CD4-positive, alpha-beta T cell treated with Interferon alpha-2 for 1 hour (primary cell): ENCODE data around the gene ZFAND6.
"Not testable (repeated sequence)": the region's sequence is repeated elsewhere in the genome, so short reads cannot be mapped to it uniquely, and the experiment has no call there.

ENCODE experiments used
- DNase-seq, 2 donors: peaks; one replicate each; pipeline ENCODE4 v3.0.0-alpha.2; 2020 to 2022

Gene ZFAND6

DNA sequence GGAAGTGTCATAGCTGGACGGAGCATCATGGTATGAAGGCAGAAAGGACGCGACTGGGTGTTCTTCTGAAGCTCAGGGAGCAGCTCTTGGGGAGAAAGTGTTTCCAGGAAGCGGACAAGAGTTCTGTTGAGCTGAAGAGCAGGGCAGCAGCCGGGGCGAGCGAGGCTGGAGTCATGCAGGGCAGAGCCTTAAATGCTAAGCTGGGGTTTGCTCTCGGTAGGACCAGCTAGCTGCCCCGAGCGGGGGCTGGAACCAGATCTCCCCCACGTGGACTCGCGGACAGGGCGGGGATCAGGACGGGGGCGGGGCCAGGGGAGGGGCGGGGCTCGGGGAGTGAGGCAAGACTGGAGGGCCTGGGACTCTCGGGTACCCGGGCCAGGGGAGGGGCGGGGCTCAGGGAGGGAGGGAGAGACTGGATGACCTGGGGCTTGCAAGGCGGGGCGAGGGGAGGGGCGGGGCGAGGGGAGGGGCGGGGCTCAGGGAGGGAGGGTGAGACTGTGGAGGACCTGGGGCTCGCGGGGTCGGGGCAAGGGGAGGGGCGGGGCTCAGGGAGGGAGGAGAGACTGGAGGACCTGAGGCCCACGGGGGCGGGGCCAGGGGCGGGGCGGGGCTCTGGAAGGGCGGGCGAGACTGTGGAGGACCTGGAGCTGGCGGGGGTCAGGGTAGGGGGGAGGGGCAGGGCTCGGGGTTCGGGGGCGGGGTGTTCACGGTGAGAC lies 92.9 kb downstream of the ZFAND6 start:
- peak; percentile 95 to 96 for DNase-seq

DNA sequence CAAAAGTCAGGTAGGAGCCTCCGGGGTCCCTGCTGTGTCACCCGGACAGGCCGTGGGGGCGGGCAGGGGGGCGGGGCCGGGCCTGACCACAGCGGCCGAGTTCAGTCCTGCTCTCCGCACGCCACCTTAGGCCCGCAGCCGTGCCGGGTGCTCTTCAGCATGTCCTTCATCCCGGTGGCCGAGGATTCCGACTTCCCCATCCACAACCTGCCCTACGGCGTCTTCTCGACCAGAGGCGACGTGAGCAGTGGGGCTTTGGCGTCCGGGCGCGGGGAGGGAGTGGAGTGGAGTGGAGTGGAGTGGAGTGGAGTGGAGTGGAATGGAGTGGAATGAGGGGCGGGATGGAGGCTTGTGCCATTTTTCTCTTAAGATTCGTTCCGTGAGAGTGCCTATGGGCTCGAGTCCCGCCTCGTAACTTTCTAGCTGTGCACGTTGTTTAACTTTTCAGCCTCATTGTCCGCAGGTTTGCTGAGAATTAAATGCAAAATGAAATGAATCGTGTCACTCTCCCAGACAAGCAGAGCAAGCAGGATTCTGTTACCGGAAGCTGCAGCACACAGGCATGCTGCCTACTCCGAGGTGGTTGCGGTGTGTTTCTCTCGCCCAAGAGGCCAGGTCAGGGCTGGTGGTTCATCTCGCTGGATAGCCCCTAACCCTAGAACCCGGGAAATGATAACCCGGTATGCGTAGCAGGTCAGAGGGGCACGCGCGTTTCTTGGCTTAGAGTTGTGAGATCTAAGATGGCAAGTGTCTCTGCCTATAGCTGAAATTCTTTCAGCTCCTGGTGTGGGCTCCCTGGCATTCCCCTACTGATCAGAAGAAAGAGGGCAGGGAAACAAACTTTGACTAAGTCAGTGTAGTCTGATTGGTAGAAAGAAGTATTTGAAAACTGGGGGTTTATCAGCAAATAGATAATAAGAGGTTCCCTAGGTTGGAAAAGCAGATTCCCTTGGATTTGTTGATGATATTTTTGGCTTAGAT lies 93.7 kb downstream of the ZFAND6 start, which contains the start of gene FAH:
Gene FAH, plus strand, starts transcription at position 104 of the 981 bp plus-strand sequence. Its CDS starts 56 bp downstream, at position 160.
- peak; percentile 25 to 53 for DNase-seq

DNA sequence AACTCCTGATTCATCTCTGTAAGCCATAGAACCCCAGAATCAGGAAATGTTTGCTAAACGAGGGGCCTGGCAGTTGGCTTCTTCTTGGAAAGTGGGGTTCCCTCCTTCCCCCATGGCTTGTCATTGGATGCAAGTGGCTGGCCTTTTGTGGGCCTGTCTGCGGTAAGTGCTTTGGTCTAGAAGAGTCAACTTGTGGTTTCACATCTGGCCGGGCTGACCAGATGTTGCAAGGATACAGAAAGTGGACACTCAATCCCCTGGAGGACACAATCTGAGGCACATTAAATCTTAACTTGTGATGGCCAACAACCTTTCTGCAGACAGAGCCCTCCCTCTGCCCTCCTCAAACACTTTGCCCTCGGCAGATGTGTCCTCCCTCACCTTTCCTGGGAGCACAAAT lies 94.4 kb downstream of the ZFAND6 start:
- no peak for DNase-seq

DNA sequence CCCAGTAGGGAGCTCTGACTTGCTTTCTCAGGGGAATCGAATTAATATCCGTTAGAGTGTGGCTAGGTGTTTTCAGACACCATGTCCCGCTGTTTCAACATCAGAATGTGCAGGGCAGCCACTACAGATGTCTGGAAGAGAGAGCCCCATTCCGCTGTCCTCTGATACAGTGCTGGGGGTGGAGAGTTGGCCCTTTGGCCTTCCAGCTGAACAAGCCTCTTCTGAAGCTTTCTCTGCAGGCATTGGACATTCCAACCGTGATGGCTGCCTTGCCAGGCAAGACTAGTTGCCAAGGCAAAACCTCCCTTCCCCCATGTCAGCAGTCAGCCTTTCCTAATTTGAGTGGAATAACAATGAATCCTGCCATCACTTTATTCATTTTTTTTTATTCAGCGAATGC lies 94.9 kb downstream of the ZFAND6 start:
- no peak for DNase-seq

DNA sequence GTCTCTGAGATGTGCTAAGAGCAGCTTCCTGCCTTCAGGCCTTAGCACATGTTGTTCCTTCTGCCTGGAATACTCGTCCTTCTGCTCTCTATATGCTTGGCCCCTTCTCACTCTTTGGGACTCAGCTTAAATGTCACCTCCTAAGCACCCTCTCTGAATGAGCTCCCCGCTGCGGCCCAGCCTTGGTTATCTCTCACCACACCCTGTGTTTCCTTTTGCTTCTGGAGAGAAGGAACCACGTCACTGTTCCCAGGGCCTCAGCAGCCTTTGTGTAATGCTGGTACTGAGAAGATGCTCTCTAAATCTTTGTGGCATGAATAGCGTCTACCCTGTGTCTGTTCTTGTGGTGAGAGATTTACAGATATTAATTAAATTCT lies 95.5 kb downstream of the ZFAND6 start:
- no peak for DNase-seq

DNA sequence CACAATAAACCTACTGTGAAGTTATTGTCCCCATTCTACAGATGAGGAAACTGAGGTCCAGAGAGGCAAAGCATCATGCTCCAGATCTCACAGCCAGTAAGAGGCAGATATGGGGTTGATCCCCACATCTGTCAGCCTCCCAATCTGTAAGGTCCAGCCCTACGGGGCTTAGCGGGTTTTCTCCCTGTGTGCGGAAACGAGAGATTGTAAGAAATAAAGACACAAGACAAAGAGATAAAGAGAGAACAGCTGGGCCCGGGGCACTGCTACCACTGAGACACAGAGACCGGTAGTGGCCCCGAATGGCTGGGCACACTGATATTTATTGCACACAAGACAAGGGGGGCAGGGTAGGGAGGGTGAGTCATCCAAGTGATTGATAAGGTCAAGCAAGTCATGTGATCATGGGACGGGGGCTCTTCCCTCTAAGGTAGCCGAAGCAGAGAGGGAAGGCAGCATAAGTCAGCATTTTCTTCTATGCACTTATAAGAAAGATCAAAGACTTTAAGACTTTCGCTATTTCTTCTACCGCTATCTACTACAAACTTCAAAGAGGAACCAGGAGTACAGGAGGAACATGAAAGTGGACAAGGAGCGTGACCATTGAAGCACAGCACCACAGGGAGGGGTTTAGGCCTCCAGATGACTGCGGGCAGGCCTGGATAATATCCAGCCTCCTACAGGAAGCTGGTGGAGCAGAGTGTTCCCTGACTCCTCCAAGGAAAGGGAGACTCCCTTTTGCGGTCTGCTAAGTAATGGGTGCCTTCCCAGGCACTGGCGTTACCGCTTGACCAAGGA lies 96.1 kb downstream of the ZFAND6 start:
- not testable (repeated sequence) for DNase-seq

DNA sequence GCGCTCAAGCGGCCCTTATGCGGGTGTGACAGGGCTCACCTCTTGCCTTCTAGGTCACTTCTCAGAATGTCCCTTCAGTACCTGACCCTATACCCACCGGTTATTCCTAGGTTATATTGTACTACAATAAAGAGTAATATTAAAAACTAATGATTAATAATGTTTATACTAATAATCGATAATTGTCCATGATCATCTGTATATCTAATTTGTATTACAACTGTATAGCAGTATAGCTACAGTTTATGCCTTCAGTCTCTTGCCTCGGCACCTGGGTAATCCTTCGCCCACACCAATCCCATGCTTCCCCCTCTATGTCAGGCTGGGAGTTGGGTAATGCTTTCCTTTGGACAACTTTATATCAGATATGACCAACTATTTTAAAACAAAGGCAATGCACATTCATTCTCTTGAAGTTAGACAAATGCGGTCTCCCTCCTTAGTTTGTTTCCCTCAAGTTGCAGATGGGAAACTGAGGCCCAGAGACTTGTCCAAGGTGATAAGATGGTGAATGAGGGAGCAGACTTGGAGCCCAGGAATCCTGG lies 96.8 kb downstream of the ZFAND6 start:
- DNase-seq: no peak

DNA sequence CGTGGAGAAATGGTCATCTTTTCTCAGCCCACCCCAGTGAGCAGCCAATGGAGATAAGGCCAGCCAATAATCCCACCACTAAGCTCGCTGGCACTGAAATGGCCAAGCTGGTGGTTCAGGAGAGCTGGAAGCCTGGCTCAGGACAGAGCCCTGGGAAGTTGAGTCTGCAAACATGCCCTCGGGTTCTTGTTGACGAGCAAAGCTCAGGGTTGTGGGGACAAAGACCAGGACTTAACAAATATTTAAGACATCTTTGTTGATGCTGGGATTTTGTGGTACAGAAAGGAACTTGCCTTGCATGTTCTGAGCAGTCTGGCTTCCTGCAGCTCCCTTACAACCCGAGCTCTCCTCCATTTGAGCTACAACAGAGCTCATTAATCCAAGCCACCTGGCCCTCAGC lies 97.7 kb downstream of the ZFAND6 start:
- DNase-seq: no peak

DNA sequence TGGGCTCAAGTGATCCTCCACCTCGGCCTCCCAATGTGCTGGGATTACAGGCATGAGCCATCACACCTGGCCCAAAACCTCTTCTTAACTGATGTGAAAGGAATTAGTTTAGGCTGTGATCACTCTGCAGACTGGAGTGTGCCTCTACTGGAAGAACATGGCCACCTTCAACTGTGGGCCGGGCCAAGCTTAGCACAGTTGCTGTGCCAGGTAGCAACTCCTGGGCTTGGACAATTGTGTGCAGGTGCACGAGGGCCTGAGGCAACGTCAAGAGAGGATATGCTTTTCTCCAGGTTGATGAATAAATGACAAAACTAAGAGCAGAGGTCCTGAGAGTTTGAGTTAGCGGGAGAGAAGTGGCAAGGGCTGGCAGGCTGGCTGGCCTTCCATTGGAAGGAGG lies 99.8 kb downstream of the ZFAND6 start:
- DNase-seq: no peak

DNA sequence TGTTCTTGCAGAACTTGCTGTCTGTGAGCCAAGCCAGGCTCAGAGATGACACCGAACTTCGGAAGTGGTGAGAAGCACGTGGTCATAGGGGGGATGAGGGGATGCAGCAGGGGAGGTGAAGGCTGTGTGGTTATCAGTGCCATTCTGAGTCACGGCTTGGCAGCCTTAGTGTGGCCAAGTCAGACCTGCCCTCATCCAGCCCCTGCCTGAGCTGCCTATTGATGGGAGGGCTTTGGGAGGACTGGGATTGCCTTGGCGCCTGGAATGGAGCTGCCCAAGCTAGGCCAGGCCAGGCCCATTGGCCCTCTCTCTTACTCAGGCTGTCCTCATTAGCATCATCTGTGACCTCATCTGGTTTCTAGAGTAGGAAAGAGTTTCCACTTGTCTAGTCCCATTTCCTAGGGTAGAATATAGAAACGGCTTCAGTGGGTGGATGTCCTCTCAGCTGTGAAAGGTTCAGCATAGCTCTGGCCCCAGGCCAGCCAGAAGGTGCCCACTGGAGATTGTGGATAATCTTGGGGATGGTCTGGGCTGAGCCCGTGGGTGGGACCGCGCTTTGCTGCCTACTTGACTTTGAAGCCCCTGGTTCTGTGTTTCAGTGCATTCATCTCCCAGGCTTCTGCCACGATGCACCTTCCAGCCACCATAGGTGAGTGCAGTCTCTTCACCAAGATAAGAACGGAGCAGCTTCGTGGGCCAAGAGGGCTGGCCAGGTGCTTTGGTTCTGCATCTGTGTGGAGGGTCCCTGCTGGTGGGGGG lies 100.5 kb downstream of the ZFAND6 start:
- DNase-seq: peak in 1 of 2 donors; percentile 12

DNA sequence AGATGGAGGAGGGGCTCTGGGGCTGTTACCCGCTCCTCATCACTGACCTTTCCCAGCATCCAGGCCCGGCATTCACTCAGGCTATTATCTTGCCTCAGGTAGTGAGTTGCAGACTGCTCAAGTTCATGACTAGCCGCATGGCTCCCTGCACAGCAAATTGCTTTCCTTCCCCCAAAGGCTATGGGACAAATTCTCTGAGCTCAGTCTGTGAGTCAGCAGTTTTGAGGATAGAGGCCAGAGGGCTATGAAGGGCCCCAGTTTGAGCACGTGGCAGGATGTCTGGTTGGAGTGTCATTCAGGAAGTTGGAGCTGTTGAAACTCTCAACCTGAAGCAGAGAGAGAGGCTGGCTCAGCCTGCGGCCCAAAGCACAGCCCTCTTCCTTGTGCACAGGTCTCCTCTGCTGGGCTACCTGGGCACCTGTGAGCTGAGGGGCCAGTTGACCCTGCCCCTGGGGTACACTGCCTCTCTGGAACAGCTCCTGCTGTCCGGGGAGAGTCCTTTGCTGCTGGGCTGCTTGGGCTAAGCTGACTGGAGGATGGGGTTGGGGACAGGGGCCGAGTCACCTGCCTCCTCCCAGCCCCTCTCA lies 101.2 kb downstream of the ZFAND6 start:
- DNase-seq: peak; percentile 28 to 64

DNA sequence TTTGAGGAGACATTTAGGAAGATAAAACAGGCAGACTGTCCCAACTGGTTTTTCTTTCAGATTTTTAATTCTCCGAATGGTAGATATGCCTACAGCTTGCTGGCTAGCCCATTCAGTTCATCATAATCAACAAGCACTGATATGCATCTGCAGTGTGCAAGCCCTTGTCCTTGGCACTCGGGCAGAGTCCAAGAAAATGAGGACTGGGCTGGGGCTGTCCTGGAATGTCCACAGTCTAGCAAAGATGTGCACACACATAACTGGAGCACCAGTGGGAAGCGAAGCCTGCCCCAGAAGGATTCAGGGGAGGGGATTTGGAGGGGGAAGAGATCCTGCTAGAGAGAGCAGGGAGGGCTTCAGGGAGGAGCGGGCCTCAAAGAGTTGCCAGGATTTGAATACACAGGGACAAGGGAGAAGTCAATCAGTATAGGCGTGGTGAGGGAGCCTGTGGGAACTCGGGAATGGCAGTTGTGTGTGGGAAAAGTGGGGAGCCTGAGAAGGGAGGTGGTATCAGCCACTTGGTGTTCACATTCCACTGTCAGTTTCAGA lies 102.1 kb downstream of the ZFAND6 start:
- no peak for DNase-seq

DNA sequence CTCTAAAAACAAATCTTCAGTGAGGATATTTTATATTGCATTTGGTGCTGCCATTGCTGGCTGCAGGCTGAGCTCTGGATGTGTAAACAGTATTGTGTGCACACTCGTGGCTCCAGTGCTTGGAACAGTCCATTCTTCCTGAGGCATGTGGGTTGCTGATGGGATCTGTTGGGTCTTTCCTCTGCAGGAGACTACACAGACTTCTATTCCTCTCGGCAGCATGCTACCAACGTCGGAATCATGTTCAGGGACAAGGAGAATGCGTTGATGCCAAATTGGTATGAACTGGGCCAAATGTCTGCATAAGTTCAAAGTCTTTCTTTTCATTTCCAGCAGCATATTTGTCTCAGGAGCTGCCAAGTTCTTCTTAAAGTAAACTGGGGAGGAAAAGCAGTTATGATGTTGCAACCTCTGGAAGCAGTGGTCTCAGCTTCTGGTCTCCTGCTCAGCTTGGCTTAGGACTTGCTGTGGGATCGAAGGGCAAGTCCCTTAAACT lies 102.6 kb downstream of the ZFAND6 start:
- DNase-seq: no peak

DNA sequence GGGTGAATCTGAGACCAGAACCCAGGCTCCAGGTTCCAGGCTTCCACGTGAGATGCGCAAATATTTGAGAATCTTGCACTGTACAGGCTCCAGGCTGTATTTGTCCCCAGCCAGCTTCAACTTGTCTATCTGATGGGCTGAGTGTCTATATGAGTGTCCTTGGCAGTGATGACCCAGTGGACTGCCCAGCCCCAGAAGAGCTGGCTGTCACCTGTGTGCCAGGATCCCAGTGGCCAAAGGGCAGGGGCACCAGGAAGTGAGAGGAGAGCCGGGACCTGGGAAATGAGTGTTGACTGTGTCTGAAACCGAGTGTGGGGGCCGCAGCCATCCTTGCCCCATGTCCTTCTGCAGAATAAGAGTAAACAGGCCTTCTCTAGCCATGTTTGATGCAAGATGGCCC lies 103.7 kb downstream of the ZFAND6 start:
- DNase-seq: no peak

DNA sequence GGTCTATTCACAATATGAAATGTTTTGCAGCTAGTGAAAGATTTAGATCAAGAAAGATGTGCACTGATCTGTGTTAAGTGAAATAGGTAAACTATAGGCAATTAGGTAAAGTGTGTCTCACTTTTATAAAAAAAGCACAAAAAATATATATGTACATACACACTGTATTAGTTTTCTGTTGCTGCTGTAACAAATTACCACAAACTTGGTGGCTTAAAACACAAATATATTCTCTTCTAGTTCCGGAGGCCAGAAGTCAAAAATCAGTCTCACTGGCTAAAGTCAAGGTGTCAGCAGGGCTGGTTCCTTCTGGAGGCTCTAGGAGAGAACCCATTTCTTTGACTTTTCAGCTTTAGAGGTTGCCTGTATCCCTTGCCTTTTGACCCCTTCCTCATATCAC lies 104.4 kb downstream of the ZFAND6 start:
- no peak for DNase-seq

DNA sequence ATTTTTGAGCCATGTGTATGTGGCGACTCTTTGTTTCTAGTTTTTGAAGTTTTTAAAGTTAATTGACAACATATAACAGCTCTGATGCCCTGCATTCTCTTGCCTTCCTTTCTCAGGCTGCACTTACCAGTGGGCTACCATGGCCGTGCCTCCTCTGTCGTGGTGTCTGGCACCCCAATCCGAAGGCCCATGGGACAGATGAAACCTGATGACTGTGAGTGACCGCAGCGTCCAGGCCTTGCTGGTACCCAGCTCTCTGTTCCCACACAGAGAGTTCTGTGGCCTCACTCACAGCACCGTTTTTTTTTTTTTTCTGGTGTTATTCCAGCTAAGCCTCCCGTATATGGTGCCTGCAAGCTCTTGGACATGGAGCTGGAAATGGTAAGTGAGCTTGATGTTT lies 108.5 kb downstream of the ZFAND6 start:
- no peak for DNase-seq

DNA sequence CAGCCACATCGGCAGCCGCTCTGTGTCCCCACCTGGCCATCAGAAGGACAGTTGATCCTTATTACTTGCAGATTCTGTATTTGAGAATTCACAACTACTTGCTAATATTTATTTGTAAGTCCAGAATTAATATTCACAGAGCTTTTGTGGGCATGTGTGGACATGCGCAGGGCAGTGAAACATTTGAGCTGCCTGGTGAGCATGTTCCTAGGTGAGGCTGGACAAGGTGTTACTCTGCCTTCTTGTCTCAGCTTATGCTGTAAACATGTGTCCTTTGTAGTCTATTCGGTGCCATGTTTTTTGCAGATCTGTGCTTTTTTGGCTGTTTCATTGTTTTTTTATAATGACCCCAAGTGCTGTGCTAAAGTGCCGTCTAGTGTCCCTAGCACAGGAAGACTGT lies 108.9 kb downstream of the ZFAND6 start:
- DNase-seq: no peak

DNA sequence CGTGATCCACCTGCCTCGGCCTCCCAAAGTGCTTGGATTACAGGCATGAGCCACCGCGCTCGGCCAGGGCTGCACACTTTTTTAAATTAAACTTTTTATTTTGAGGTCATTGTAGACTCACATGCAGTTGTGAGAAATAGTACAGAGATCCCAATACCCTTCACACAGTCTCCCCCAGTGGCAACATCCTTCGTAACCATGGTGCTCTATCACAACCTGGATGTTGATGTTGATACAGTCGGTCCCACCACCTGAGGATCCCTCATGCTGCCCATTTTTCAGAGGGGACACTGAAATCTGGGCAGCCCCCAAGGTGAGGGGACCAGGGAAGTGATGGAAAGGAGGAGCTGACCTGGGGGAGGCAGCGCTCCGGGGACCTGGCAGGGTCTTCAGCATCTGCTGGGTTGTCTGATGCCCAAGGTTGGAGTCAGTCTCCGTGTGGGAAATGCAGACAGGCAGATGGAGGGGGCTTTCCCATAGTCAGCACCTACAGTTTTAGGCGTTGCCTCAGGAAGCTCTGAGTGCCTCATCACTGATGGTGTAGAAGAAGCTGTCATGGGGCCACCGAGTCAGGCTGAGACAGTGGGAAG lies 110.4 kb downstream of the ZFAND6 start:
- DNase-seq: no peak

DNA sequence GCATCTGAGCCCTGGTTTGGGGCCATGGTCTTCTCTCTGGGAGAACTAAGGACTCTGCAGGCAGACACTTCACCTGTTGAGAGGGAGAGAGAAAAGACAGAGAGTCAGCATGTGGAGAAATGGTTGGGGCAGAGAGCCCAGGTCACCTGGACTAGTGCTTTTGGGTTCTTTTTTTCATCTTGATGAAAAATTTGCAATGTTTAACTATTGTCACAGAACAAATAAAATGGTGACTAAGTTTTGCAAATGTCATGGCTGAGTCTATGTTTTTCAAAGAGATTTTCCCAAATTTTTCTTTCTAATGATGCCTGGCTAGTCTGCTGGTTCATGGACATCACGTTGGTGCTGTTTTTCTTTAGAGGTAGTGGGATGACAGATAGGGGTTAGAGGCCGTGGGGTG lies 111.1 kb downstream of the ZFAND6 start:
- no peak for DNase-seq

DNA sequence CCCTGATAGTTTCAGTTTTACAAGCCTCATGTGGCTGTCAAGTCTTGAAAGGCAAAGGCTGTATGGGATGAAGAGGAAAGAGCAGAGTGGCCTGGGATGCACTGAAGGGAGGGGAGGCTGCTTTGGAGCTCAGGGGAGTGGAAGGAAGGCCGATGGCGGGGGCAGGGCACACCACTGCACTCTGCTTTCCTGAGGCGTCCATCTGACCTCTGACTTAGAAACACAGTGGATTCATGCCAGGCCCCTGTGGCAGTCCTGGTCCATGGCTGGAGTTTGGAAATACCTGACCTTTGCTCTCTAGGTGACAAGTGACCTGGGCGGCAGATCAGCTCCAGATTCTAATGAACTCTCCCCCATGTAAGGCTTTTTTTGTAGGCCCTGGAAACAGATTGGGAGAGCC lies 112.3 kb downstream of the ZFAND6 start:
- DNase-seq: no peak

DNA sequence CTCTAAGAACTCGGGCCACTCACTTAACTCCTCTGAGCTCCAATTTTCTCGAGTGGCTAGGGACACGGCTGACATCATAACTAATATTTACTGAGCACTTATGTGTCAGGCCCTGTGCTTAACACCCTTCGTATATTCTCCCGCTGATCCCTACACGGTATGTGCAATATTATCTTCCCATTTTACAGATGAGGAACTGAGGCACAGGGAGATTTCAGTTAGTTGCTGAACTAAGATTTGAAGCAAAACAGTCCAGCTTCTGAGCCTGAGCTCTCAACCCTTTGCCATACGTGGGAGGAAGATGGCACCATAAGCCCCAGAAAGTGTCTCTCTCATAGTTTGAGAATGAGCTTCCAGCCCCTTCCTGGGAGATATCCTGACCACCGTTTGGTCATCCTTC lies 112.9 kb downstream of the ZFAND6 start:
- no peak for DNase-seq
